Mesenchymal stem cell (in vitro differentiated cells and primary cell): ENCODE data around the gene GXYLT1.

Experiments used
- DNase-seq: peaks from one replicate; pipeline ENCODE4 v3.0.0-alpha.2; 2013
- H2AFZ ChIP-seq: one replicate; pipeline ENCODE4 v1.6.1; 2013; ENCODE audit warnings: low read depth, mild to moderate bottlenecking, control low read depth, inconsistent platforms, low read length, moderate library complexity
- H2AK5ac ChIP-seq: 2 replicates; pipeline ENCODE4 v1.6.1; 2013; ENCODE audit warnings: low read length, moderate library complexity, mild to moderate bottlenecking, inconsistent platforms; ENCODE audit not compliant: severe bottlenecking
- H2BK120ac ChIP-seq: one replicate; pipeline ENCODE4 v1.6.1; 2013; ENCODE audit warnings: low read depth, mild to moderate bottlenecking, inconsistent platforms, low read length, moderate library complexity
- H2BK12ac ChIP-seq, 2 experiments: one replicate each; pipeline ENCODE4 v1.6.1; 2013; ENCODE audit warnings: inconsistent platforms in 2 of 2, low read length in 2 of 2, mild to moderate bottlenecking in 2 of 2, moderate library complexity in 2 of 2, control low read depth in 1 of 2
- H2BK15ac ChIP-seq: one replicate; pipeline ENCODE4 v1.6.1; 2013; ENCODE audit warnings: mild to moderate bottlenecking, low read depth, inconsistent platforms; ENCODE audit not compliant: poor library complexity, severe bottlenecking
- H2BK5ac ChIP-seq: 2 replicates; pipeline ENCODE4 v1.6.1; 2013; ENCODE audit warnings: low read depth, mild to moderate bottlenecking, low read length, control low read depth, inconsistent platforms; ENCODE audit not compliant: poor library complexity, severe bottlenecking
- H3K14ac ChIP-seq, 2 experiments: one replicate each; pipeline ENCODE4 v1.6.1; 2013; ENCODE audit warnings: inconsistent platforms in 2 of 2, low read length in 2 of 2, control low read depth in 1 of 2, mild to moderate bottlenecking in 1 of 2, moderate library complexity in 1 of 2
- H3K18ac ChIP-seq, 2 experiments: one replicate each; pipeline ENCODE4 v1.6.1; 2013; ENCODE audit warnings: inconsistent platforms in 2 of 2, low read length in 2 of 2, control low read depth in 1 of 2, low read depth in 1 of 2, mild to moderate bottlenecking in 1 of 2
- H3K23ac ChIP-seq, 2 experiments: one replicate each; pipeline ENCODE4 v1.6.1; 2013; ENCODE audit warnings: inconsistent platforms in 2 of 2, low read length in 2 of 2, mild to moderate bottlenecking in 2 of 2, moderate library complexity in 2 of 2, control low read depth in 1 of 2
- H3K27ac ChIP-seq: 2 replicates; pipeline ENCODE4 v1.5.1; 2013; ENCODE audit warnings: mild to moderate bottlenecking, moderate library complexity, low read length, control low read depth, inconsistent platforms; ENCODE audit not compliant: poor library complexity, severe bottlenecking
- H3K27me3 ChIP-seq, 2 experiments: 2 replicates each; pipeline versions ENCODE4 v1.6.1 to v1.7.0; 2013; ENCODE audit warnings: low read length in 2 of 2, mild to moderate bottlenecking in 2 of 2, moderate library complexity in 2 of 2, control low read depth in 1 of 2, inconsistent platforms in 1 of 2; ENCODE audit not compliant: control insufficient read depth in 1 of 2, insufficient read depth in 1 of 2
- H3K36me3 ChIP-seq, 2 experiments: 2 replicates each; pipeline versions ENCODE4 v1.6.1 to v1.7.0; 2013; ENCODE audit warnings: low read length in 2 of 2, control low read depth in 1 of 2, inconsistent platforms in 1 of 2, low read depth in 1 of 2, mild to moderate bottlenecking in 1 of 2; ENCODE audit not compliant: insufficient read depth in 2 of 2, control insufficient read depth in 1 of 2
- H3K4ac ChIP-seq, 2 experiments: one replicate each; pipeline ENCODE4 v1.6.1; 2013; ENCODE audit warnings: inconsistent platforms in 2 of 2, low read length in 2 of 2, mild to moderate bottlenecking in 2 of 2, moderate library complexity in 2 of 2, control low read depth in 1 of 2, low read depth in 1 of 2
- H3K4me1 ChIP-seq: 2 replicates; pipeline ENCODE4 v1.6.1; 2013; ENCODE audit warnings: low read depth, low read length, control low read depth; ENCODE audit not compliant: control insufficient read depth, insufficient read depth
- H3K4me2 ChIP-seq: 2 replicates; pipeline ENCODE4 v1.6.1; 2013; ENCODE audit warnings: low read length, mild to moderate bottlenecking, inconsistent platforms; ENCODE audit not compliant: poor library complexity, severe bottlenecking
- H3K4me3 ChIP-seq, 2 experiments: 2 replicates each; pipeline versions ENCODE4 v1.5.1 to v1.7.0; 2013; ENCODE audit warnings: low read length in 2 of 2, mild to moderate bottlenecking in 2 of 2, control low read depth in 1 of 2, low read depth in 1 of 2; ENCODE audit not compliant: insufficient read depth in 1 of 2
- H3K79me1 ChIP-seq: replicated peaks from 2 replicates; pipeline ENCODE4 v1.6.1; 2013; ENCODE audit warnings: mild to moderate bottlenecking, control low read depth, low read length, inconsistent platforms; ENCODE audit not compliant: poor library complexity, severe bottlenecking
- H3K9ac ChIP-seq: 2 replicates; pipeline ENCODE4 v1.7.0; 2013; ENCODE audit warnings: mild to moderate bottlenecking, low read length, moderate library complexity
- H3K9me3 ChIP-seq: 2 replicates; pipeline ENCODE4 v1.7.0; 2013; ENCODE audit warnings: mild to moderate bottlenecking, low read length; ENCODE audit not compliant: control insufficient read depth
- H4K8ac ChIP-seq: one replicate; pipeline ENCODE4 v1.6.1; 2013; ENCODE audit warnings: inconsistent platforms, mild to moderate bottlenecking, low read length, moderate library complexity
- H4K91ac ChIP-seq: one replicate; pipeline ENCODE4 v1.6.1; 2013; ENCODE audit warnings: mild to moderate bottlenecking, low read length, inconsistent platforms
- WGBS: methylation state at CpG from one replicate; pipeline ENCODE4 v1.1.7; 2013; ENCODE audit warnings: mixed read lengths; 5-methylcytosine and 5-hydroxymethylcytosine counted together

GXYLT1 gene

GRCh38 chr12:42103155-42103554 is 41.5 kb downstream of the GXYLT1 start:
- Histone ChIP-seq H3K9ac (no peak overlapping the region), H4K91ac (no peak overlapping the region), H3K4me2 (no peak overlapping the region), H3K9me3 (no peaks in the 10 kb centered on the region), H3K23ac (no peak overlapping the region), H3K4me3 (no peak overlapping the region), H2BK15ac (no peak overlapping the region), H3K79me1 (peaks cover 8% of the 10 kb centered on the region), H2BK5ac (no peak overlapping the region), H3K4ac (no peak overlapping the region), H2AK5ac (no peak overlapping the region), H3K36me3 (peaks cover 0 to under 1% of the 10 kb centered on the region in 2 experiments), H3K14ac (no peak overlapping the region), H2AFZ (no peak overlapping the region), H4K8ac (no peak overlapping the region), H3K27me3 (no peaks in the 10 kb centered on the region), H3K18ac (no peak overlapping the region), H2BK12ac (no peak overlapping the region), H3K4me1 (no peaks in the 10 kb centered on the region), H2BK120ac (no peak overlapping the region), H3K27ac (no peak overlapping the region)
- no peak for DNase-seq
- 100% methylated on average over 3 of the region's 4 CpGs for WGBS

DNA sequence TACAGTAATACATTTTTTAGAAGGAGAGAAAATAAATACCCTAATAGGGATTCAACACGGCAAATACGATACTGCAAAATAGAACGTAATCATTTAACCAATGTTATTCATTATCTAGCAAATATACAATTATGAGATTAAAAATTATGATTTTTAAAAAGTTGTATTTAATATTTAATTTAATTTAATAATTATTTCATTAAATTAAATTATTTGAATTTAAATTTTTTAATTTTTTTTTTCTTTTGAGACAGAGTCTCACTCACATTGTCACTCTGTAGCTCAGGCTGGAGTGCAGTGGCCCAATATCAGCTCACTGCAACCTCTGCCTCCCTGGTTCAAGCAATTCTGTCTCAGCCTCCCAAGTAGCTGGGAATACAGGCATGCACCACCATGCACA is 42.0 kb downstream of the GXYLT1 start:
- Histone ChIP-seq H4K91ac (no peak overlapping the region), H3K18ac (no peak overlapping the region), H3K27ac (no peak overlapping the region), H3K4me1 (no peaks in the 10 kb centered on the region), H2BK12ac (no peak overlapping the region), H2BK120ac (no peak overlapping the region), H3K4ac (no peak overlapping the region), H3K9ac (no peak overlapping the region), H2BK5ac (no peak overlapping the region), H3K79me1 (peaks cover 8% of the 10 kb centered on the region), H3K4me3 (no peak overlapping the region), H2BK15ac (no peak overlapping the region), H3K14ac (no peak overlapping the region), H3K36me3 (peaks cover 0 to 3% of the 10 kb centered on the region in 2 experiments), H3K23ac (no peak overlapping the region), H3K27me3 (no peaks in the 10 kb centered on the region), H3K4me2 (no peak overlapping the region), H4K8ac (no peak overlapping the region), H2AK5ac (no peak overlapping the region), H2AFZ (no peak overlapping the region), H3K9me3 (no peaks in the 10 kb centered on the region)
- DNase-seq = no peak
- no CpG with 5 or more reads among the region's 3 CpGs for WGBS

GRCh38 chr12:42099433-42099832 is 45.2 kb downstream of the GXYLT1 start:
- no peak overlapping the region for H3K4me2 ChIP-seq
- no peak for DNase-seq
- H3K23ac ChIP-seq = no peak overlapping the region
- no peaks in the 10 kb centered on the region for H3K4me1 ChIP-seq
- H2BK15ac ChIP-seq = no peak overlapping the region
- peaks cover 0 to 24% of the 10 kb centered on the region in 2 experiments for H3K36me3 ChIP-seq
- H4K91ac ChIP-seq = no peak overlapping the region
- H3K4me3 ChIP-seq = no peak overlapping the region
- no peaks in the 10 kb centered on the region for H3K9me3 ChIP-seq
- peaks cover 6% of the 10 kb centered on the region for H3K79me1 ChIP-seq
- no peak overlapping the region for H2AFZ ChIP-seq
- no peak overlapping the region for H4K8ac ChIP-seq
- no peaks in the 10 kb centered on the region for H3K27me3 ChIP-seq
- H2BK5ac ChIP-seq = no peak overlapping the region
- H2BK12ac ChIP-seq = no peak overlapping the region
- H2BK120ac ChIP-seq = no peak overlapping the region
- no peak overlapping the region for H3K14ac ChIP-seq
- H3K27ac ChIP-seq = no peak overlapping the region
- no peak overlapping the region for H3K4ac ChIP-seq
- H3K18ac ChIP-seq = no peak overlapping the region
- H2AK5ac ChIP-seq = no peak overlapping the region
- H3K9ac ChIP-seq = no peak overlapping the region
- 99% methylated on average over 7 of the region's 9 CpGs for WGBS

GRCh38 chr12:42097971-42098370 is 46.7 kb downstream of the GXYLT1 start:
- Histone ChIP-seq H3K9me3 (no peaks in the 10 kb centered on the region), H2AFZ (no peak overlapping the region), H2BK15ac (no peak overlapping the region), H3K18ac (no peak overlapping the region), H2BK120ac (no peak overlapping the region), H4K91ac (no peak overlapping the region), H3K4ac (no peak overlapping the region), H3K4me2 (no peak overlapping the region), H3K14ac (no peak overlapping the region), H2BK5ac (no peak overlapping the region), H3K4me3 (no peak overlapping the region), H3K27ac (no peak overlapping the region), H3K36me3 (peaks cover 0 to 24% of the 10 kb centered on the region in 2 experiments), H3K4me1 (peaks cover 5% of the 10 kb centered on the region), H3K9ac (no peak overlapping the region), H2BK12ac (no peak overlapping the region), H3K79me1 (peaks cover 9% of the 10 kb centered on the region), H4K8ac (no peak overlapping the region), H2AK5ac (no peak overlapping the region), H3K23ac (no peak overlapping the region), H3K27me3 (no peaks in the 10 kb centered on the region)
- no peak for DNase-seq
- WGBS = 98% methylated on average over 3 of the region's 5 CpGs
